ENCODE measurements around the gene TBC1D5.

GRCh38 chr3:17639257-17639656 lies 103.2 kb downstream of the TBC1D5 start:
- TF ChIP-seq JUND (IDR thresholded peaks at IDR 0.05) = no peak
- no peak for TF ChIP-seq CEBPB (IDR thresholded peaks at IDR 0.05; ENCODE audit: low read depth)
- TF ChIP-seq CTCF (IDR thresholded peaks at IDR 0.05 in 2 of 3, conservative IDR thresholded peaks at IDR 0.05 in 1 of 3; ENCODE audit: borderline replicate concordance in 1 of 3, insufficient read depth in 1 of 3, low read depth in 2 of 3, low read length in 2 of 3) = no peak
- no peak for TF ChIP-seq POLR2A (IDR thresholded peaks at IDR 0.05; ENCODE audit: borderline replicate concordance, extremely low read depth, insufficient read depth, insufficient read length)
- TF ChIP-seq, protein P1, sequence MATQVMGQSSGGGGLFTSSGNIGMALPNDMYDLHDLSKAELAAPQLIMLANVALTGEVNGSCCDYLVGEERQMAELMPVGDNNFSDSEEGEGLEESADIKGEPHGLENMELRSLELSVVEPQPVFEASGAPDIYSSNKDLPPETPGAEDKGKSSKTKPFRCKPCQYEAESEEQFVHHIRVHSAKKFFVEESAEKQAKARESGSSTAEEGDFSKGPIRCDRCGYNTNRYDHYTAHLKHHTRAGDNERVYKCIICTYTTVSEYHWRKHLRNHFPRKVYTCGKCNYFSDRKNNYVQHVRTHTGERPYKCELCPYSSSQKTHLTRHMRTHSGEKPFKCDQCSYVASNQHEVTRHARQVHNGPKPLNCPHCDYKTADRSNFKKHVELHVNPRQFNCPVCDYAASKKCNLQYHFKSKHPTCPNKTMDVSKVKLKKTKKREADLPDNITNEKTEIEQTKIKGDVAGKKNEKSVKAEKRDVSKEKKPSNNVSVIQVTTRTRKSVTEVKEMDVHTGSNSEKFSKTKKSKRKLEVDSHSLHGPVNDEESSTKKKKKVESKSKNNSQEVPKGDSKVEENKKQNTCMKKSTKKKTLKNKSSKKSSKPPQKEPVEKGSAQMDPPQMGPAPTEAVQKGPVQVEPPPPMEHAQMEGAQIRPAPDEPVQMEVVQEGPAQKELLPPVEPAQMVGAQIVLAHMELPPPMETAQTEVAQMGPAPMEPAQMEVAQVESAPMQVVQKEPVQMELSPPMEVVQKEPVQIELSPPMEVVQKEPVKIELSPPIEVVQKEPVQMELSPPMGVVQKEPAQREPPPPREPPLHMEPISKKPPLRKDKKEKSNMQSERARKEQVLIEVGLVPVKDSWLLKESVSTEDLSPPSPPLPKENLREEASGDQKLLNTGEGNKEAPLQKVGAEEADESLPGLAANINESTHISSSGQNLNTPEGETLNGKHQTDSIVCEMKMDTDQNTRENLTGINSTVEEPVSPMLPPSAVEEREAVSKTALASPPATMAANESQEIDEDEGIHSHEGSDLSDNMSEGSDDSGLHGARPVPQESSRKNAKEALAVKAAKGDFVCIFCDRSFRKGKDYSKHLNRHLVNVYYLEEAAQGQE (IDR thresholded peaks at IDR 0.05; ENCODE audit: low read depth) = no peak

Data from HCT116 (cell line).